NCI-H2081 (cell line): Measurements from ENCODE around the gene DLGAP1.

ENCODE experiments used
- DNase-seq, 2 experiments: peaks; one replicate each; lab custom pipeline; 2025; lab: John Stamatoyannopoulos, UW

The DLGAP1 gene

GRCh38 chr18:4157352-4157751 lies 297.8 kb downstream of the DLGAP1 start:
- no peak for DNase-seq

DNA sequence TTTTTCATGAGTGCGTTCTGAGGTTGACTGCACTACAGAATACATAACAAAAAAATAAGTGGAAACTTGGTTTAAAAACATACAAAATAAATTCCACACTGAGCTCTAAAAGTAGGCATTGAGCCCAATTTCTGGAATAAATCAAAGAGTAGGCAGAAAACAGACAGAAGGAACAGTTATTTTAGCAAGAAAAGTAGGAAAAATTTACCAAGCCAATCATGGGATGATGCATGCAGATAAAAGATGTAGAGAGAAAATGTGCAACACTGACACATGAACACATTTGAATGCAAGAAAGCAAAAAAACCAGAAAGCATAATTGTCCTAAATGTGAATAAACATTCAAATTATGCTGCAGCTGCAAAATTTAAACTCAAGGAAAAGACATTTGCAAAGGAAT lies 308.3 kb downstream of the DLGAP1 start:
- no peak for DNase-seq

DNA sequence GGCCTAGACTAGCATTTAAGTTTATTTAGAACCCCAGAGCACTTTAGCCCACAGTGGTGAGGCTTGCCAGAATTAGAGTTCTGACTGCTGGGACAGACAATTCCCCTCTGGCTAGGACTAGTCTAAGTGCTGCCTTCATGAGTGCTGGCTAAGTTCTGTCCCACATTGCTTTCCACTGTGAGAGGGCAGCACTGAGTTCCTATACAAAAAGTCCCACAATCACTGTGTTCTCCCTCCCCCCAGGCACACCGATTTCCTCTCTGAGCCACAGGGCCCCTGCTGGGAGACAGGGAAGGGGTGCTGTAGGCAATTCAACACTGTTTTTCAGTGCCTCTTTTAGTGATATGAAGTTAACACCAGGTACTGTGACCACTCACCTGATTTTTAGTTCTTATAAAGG lies 310.9 kb downstream of the DLGAP1 start:
- DNase-seq: no peak

DNA sequence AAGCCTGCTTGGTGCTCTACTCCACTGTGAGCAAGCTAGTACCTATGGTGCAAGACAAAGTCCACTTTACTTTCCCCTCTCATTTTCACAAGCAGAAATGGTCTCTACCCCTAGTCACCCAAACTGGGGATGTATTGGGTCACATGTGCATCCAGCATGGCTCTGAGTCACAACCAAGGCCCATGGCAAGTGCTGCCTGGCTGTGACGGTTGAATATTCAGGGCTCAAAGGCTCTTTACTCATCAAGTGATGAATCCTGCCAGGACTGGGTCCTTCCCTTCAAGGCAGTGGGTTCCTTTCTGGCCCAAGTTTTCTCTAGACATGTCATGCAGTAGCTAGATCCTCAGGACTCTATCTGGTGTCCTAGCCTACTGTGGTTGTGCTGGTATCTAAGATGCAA lies 311.5 kb downstream of the DLGAP1 start:
- DNase-seq: no peak

- no peak for DNase-seq
Observed at GRCh38 chr18:4142876-4143275, 312.2 kb downstream of the DLGAP1 start.

GRCh38 chr18:4134700-4135099 lies 320.4 kb downstream of the DLGAP1 start:
- DNase-seq: peak in 1 of 2 experiments; percentile 9

GRCh38 chr18:4130734-4131719 lies 324.1 kb downstream of the DLGAP1 start:
- DNase-seq: no peak

GRCh38 chr18:4126939-4127338 lies 328.2 kb downstream of the DLGAP1 start:
- no peak for DNase-seq

- DNase-seq: no peak
Observed at GRCh38 chr18:4125627-4126230, 329.4 kb downstream of the DLGAP1 start.

- DNase-seq: no peak
Observed at GRCh38 chr18:4125224-4125623, 329.9 kb downstream of the DLGAP1 start.

DNA sequence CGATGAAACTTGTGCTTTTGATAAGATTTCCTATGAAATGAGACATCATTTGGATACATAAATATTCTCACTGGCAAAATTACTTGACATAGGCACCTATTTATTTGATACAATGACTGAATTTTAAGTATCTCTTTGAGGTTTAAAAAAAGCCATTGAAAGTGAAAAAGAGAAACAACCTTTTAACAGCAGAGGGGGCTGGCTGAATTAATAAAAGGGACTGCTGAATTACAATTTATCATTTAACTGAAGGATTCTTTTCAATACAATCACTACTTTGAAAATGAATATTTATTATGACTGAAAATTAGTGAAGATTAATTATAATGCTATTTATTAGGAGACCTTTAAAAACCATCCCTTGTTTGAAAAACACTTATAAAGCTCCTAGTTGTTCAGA lies 335.3 kb downstream of the DLGAP1 start:
- no peak for DNase-seq

- DNase-seq: no peak
Observed at GRCh38 chr18:4119127-4119648, 335.9 kb downstream of the DLGAP1 start.

DNA sequence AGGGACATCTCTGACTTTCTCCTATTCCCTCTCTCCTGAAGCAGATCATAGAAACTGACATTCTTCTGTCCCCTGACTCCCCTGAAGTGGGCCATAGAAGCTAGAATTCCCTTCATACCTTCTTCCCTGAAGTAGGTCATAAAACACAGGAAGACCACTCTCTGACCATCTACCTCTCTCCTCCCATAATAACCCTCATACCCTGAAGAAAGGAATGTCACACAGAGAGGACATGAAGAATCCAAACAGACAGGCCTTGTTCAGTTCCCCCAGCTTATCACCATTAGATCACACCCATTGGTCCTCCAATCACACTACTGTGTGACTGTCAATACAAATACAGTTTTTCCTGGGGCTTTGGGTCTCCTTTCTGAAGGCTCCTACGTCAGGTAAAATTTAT lies 347.1 kb downstream of the DLGAP1 start:
- DNase-seq: no peak

DNA sequence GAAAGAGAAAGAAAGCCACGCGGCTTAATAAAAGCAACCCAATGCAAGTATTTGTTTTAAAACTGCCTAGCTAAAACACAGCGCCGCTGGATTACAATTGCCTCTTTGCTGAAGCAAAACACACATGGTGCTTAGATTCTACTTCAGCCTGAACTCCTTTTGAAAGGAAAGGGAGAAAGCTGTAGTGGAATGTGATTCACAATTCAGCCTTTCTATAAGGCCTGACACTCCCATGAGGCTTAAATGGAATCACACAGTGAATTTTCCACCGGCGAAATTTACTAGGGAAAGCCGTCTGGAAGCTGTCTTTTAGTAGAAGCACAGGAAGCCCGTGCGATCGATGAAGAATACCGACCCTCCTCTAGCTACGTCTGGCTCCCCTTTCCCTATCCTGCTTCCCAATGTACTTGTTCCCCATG lies 348.0 kb downstream of the DLGAP1 start:
- DNase-seq: no peak

DNA sequence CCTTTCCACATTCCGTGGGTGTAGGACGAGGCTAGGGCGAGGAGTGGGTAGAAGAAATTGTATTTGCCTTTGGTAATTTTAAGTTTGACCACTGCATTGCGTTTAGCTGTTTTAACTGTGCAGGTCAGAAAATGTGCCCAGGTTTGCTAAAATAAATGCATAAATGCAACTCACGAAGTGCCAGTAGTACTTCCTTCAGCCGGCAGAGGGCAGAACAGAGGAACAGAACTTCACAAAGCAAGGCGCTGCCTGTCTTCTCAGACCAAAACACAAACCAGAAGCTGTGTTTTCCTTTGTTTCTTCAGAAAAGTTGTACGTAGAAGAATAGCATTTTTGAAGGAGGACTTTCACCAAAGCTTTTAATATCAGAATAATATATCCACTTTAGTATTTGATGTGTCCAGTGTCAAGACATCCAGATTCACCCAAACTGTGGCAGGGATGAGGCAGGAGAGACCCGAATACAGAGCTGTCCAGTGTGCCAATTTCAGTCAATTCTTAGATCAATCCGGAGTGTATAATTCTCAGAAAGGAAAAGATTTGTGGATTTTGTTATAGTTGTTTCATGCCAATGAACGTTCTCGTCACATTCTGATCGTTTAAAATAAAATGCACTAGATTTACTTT lies 348.6 kb downstream of the DLGAP1 start:
- peak; percentile 33 to 45 for DNase-seq

- no peak for DNase-seq
Observed at GRCh38 chr18:4102901-4103300, 352.2 kb downstream of the DLGAP1 start.

- DNase-seq: no peak
Observed at GRCh38 chr18:4101009-4101408, 354.1 kb downstream of the DLGAP1 start.

- no peak for DNase-seq
Observed at GRCh38 chr18:4096486-4096885, 358.6 kb downstream of the DLGAP1 start.

GRCh38 chr18:4093676-4094075 lies 361.4 kb downstream of the DLGAP1 start:
- DNase-seq: no peak

- DNase-seq: no peak
Observed at GRCh38 chr18:4084382-4084900, 370.7 kb downstream of the DLGAP1 start.

- no peak for DNase-seq
Observed at GRCh38 chr18:4078246-4078645, 376.9 kb downstream of the DLGAP1 start.

GRCh38 chr18:4077721-4078120 lies 377.4 kb downstream of the DLGAP1 start:
- no peak for DNase-seq
